H4 (cell line): ENCODE results near the gene FCSK. TPM values are rescaled to one million over a fixed set of nuclear protein-coding genes. Genes with fewer than 3 reads are reported as not detected.
A peak's percentile ranks its signal among the peaks of the same experiment; 100 is the strongest.
"Not testable (repeated sequence)": the region's sequence is repeated elsewhere in the genome, so short reads cannot be mapped to it uniquely, and the experiment has no call there.

Experiments used
- DNase-seq: peaks from one replicate; pipeline ENCODE4 v3.0.0-alpha.2; 2015; ENCODE audit warnings: low spot score
- total RNA-seq: library from RNA; depleted of rRNA; stranded (reverse); fragments of >200 nt; shearing (Covaris generic); gene quantifications from 2 replicates; pipeline ENCODE4 v1.2.3, GENCODE V29; 2014

FCSK gene
- total RNA-seq, 1 experiment from 2014 or later = 2.9 TPM

DNA sequence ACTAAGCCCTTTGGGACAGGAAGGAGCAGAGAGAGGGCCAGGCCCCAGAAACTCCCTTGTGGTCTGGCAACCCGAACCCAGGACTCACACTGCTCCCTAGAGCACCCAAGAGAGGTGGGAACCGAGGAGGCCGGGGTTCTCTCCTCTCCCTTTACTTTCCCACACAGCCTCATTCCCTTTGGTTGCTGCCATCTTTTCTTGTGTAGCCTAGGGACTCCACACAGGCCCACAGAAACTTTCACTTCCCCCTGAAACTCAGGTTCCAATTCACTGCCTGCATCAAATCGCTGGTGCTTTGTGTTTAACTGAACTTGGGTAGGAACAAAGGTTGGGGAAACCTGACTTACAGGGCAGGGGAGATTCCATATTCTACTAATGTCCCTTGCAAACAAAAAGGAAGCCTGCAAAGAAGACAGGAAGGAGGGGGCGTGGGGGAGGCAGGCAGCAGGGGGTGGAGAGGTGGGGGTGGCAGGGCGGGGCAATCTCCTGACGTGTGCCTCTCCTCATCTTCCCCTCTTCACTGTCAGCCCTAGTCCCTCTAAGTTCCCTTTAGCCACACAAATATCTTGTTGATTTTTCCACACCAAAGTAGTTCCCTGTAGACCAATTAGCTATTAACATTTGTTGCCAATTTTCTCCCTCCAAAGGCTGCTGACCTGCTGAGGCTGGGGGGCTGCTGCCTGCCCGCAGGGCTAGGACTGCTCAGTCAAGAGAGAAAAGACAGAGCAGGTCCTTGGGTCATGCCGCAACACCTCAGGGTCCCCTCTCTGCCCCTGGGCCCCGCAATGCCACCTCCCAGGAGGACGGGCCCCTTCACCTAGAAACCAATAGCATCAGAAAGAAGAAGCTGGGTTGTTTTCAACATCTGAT is 23.5 kb upstream of the FCSK start:
- no peak for DNase-seq

DNA sequence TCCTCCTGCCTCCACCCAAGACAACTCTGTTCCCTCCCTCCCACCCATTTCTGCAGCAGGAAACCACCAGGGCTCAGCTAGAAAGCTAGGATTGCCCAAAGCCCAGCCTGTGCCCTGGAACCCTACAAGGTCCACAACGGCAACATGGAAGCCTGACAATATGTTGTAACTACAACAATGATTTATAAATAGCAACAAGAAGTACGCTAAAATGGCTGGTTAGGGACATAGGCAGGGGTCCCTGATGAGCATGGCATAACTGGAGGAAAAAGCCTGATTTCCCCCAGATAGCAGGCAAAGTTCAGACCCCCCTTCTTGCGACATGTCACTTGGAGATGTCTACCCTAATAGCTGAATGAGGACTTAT is 22.1 kb upstream of the FCSK start:
- no peak for DNase-seq

DNA sequence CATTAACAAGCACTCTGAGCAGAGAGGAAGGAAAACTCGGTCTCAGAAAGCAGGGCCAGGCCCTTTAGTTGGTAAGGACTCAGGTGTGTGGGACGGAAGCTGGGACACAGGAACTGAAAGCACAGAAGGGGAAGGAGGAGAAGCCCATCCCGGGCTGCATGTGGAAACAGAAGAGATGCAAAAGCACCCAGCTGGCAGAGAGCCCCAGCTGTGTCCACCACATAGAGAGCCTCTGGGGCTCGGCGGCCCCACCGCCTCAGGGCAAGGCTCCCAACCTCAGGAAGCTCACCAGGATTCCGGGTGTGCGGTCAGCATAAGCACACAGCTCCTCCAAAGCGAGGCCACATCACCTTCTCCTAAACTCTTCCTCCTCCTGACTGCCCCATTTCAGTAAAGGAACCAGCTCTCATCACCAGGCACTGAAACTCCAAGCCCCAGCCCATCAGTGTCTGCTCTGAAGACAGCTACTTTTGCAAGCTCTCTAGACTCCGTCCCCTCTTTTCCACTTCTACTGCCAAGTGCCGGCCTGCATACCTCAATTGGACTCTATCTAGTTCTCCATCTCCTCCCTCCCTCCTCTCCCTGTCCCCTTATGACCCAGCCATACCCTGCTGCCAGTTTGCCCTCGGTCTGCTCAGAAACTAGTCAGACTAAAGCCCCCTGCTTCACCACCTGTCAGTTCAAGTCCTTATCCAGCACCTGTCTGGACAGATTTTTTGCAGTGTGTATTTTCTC is 21.5 kb upstream of the FCSK start:
- DNase-seq = no peak

DNA sequence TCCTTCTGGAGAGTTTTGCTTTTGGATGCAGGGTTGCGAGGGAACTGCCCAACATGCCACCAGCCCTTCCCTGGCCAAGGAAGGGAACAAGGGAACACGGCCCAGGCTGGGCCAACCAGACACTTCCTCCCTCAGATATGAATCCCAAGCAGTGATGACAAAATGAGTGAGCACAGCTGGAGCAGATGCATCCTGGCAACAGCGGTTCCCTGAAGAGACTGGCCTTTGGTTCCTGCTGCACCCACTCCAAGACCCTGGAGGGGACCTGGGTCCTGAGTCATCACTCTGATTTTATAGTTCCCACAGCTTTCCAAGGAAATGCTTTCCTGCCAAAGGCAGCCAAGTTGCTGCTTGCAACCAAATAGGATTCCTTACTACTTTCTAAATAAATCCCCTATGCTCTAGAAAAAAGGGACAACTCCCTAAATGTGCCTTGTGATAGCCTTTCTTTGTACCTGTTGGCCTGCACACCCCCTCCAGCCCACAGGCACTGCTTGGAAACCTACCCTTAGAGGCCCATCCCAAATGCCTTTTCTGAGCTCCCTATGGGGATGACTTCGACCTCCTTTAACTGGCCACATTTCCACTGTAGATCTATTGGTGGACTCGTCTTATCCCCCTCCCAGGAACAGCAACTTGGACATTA is 20.8 kb upstream of the FCSK start:
- DNase-seq = peak; percentile 68

GRCh38 chr16:70434484-70435260 is 19.7 kb upstream of the FCSK start:
- no peak for DNase-seq

- DNase-seq = peak; percentile 95
Observed at GRCh38 chr16:70437017-70437581, 17.3 kb upstream of the FCSK start.

GRCh38 chr16:70437582-70438557 is 16.5 kb upstream of the FCSK start:
- DNase-seq = peak; percentile 4

DNA sequence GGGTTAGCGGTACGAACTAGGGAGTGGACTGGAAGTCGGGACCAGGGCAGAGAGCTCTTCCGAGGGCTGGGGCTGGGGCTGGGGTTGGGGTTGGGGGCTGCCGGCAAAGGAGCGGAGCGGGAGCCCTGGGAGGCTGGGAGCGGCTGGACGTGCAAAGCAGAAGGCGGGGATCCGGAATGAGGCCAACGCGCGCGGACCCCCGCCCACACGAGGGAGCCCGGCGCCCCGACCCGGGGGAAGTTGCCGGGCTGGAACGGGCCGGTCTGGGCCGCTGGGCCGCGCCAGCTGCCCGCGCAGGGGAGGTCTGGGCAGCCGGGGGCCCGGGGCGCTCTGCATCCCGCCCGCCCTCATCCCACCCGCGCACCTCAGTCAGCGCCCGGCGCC is 15.8 kb upstream of the FCSK start:
- DNase-seq = peak; percentile 3

DNA sequence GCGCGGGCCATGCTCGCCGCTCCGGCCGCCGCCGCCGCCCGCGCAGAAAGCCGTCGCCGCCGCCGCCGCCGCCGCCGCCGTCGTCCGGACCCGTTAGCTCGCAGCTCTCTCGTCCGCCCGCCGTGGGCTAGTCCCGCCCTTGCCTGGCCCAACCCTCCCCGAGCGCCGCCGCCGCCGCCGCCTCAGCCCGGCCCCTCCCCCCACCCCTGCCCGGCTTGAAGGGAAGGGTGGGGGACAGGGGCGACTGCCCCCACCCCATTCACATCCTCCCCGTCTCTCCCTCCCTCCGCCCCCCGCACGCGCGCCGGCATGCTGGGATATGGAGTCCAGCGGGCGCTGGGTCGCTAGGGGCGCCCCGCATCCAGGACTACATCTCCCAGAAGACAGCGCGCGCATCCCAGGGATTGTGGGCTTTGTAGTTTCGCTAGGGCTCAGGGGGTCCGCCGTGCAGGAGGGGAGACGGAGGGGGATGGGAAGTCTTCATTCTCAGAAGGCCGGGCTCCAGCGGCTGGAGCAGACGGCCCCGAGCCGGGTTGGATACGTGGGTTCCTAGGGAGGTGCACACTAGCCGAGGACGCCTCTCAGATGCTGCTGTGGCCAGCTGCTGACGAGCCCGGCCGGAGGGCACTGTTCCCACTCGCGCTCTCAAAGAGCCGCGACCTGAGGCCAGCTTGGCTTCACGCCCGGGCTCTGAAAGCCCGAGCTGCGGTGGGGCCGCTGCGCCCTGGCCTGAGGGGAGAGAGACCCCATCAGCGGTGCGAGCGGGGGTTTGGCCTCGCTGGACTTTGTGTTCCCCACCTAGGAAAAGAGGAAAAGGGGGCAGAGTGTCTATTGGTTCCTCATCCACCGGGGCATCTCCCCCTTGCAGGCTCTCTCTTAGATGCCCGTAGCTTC is 15.2 kb upstream of the FCSK start, which contains the start of gene ST3GAL2:
Gene ST3GAL2 (minus strand): TSS at position 132 of the 894 bp plus-strand sequence. CDS start 40,570 bp downstream, outside the sequence.
- DNase-seq = peak; percentile 92

- peak; percentile 1 for DNase-seq
Observed at GRCh38 chr16:70440009-70440692, 14.2 kb upstream of the FCSK start.

- DNase-seq = peak; percentile 1
Observed at GRCh38 chr16:70441406-70441990, 12.9 kb upstream of the FCSK start.

- no peak for DNase-seq
Observed at GRCh38 chr16:70442344-70442743, 12.1 kb upstream of the FCSK start.

GRCh38 chr16:70444249-70445063 is 9.9 kb upstream of the FCSK start:
- DNase-seq = no peak

GRCh38 chr16:70448075-70448474 is 6.3 kb upstream of the FCSK start:
- DNase-seq = no peak

DNA sequence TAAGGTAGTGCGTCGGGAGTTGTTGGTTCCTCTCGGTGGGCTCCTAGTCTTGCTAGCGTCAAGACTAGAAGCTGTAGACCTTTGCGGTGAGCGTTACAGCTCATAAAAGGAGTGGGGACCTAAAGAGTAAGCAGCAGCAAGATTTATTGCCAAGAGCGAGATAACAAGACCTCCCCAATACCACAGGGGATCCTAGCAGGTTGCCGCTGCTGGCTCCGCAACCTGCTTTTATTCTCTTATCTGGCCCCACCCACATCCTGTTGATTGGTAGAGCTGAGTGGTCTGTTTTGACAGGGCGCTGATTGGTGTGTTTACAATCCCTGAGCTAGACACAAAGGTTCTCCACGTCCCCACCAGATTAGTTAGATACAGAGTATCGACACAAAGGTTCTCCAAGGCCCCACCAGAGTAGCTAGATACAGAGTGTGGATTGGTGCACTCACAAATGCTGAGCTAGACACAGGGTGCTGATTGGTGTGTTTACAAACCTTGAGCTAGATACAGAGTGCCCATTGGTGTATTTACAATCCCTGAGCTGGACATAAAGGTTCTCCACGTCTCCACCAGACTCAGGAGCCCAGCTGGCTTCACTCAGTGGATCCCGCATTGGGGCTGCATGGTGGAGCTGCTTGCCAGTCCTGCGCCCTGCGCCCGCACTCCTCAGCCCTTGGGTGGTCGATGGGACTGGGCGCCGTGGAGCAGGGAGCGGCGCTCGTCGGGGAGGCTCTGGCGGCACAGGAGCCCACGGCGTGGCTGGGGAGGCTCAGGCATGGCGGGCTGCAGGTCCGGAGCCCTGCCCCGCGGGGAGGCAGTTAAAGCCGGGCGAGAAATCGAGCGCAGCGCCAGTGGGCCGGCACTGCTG is 4.0 kb upstream of the FCSK start:
- peak; percentile 1 for DNase-seq

DNA sequence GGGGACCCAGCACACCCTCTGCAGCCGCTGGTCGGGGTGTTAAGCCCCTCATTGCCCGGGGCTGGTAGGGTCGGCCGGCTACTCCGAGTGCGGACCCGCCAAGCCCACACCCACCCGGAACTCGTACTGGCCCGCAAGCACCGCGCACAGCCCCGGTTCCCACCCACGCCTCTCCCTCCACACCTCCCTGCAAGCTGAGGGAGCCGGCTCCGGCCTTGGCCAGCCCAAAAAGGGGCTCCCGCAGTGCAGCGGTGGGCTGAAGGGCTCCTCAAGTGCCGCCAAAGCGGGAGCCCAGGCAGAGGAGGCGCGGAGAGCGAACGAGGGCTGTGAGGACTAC is 3.4 kb upstream of the FCSK start:
- DNase-seq = not testable (repeated sequence)
